Endothelial cell of umbilical vein (primary cell): ENCODE measurements around the gene FAAP100. TPM values are rescaled to one million over a fixed set of nuclear protein-coding genes. Genes with fewer than 3 reads are reported as not detected.

Experiments
- BruUV-seq: library from RNA; stranded (reverse); fragments of 400-500 nt; replicated peaks from 2 replicates; lab custom pipeline; 2021; lab: Mats Ljungman, UMichigan
- CTCF ChIA-PET: fragments of 300-600, 350-600 bp; sonication (Branson Sonifier 250); formaldehyde crosslinking; loops from one replicate; lab custom pipeline; 2021; ENCODE audit warnings: antibody characterized with exemption, inconsistent platforms; lab: Charles Lee
- POLR2A ChIA-PET: fragments of 300-600, 350-600 bp; sonication (Branson Sonifier 250); formaldehyde crosslinking; loops from one replicate; lab custom pipeline; 2021; ENCODE audit warnings: antibody characterized with exemption, inconsistent platforms; lab: Charles Lee
- DNase-seq: peaks from one replicate; pipeline ENCODE4 v3.0.0-alpha.2; 2011; ENCODE audit warnings: low read depth, low spot score
- FAIRE-seq: peaks from 2 replicates; lab custom pipeline; 2011; peaks lifted over from hg19 to GRCh38; lab: Jason Lieb, UNC
- H2AFZ ChIP-seq: 2 replicates; pipeline ENCODE4 v1.6.0; 2012; ENCODE audit warnings: low read depth, low read length, control low read depth, inconsistent platforms
- H3K27ac ChIP-seq: 2 replicates; pipeline ENCODE4 v1.5.1; 2011; ENCODE audit warnings: low read depth, mild to moderate bottlenecking, control low read depth, low read length, moderate library complexity; ENCODE audit not compliant: insufficient read depth
- H3K27me3 ChIP-seq, 2 experiments: 2 replicates each; pipeline versions ENCODE4 v1.6.0 to v1.6.1; 2011; ENCODE audit warnings: low read length in 2 of 2, mixed read lengths in 1 of 2; ENCODE audit not compliant: control insufficient read depth in 2 of 2, insufficient read depth in 2 of 2
- H3K36me3 ChIP-seq, 2 experiments: 2 replicates in 1 of 2; 3 replicates in 1 of 2; pipeline ENCODE4 v1.5.1; 2011; ENCODE audit warnings: low read length in 2 of 2, mild to moderate bottlenecking in 1 of 2, moderate library complexity in 1 of 2; ENCODE audit not compliant: control insufficient read depth in 2 of 2, insufficient read depth in 2 of 2; ENCODE audit errors: extremely low read depth in 1 of 2
- H3K4me1 ChIP-seq: 3 replicates; pipeline ENCODE4 v1.5.1; 2011; ENCODE audit warnings: mild to moderate bottlenecking, low read length; ENCODE audit not compliant: control insufficient read depth, insufficient read depth; ENCODE audit errors: extremely low read depth
- H3K4me2 ChIP-seq: 2 replicates; pipeline ENCODE4 v1.6.1; 2011; ENCODE audit warnings: low read length, control low read depth, mixed read lengths; ENCODE audit not compliant: insufficient read depth
- H3K4me3 ChIP-seq, 3 experiments: fragments of 200-600 bp in 1 of 3; sonication (generic), shearing (Covaris generic) in 1 of 3; replicated peaks in 1 of 3; 2 replicates each; pipeline ENCODE4 v1.5.1; 2011 to 2016; ENCODE audit warnings: control low read depth in 3 of 3, low read length in 3 of 3, mild to moderate bottlenecking in 2 of 3, inconsistent platforms in 1 of 3, low read depth in 1 of 3, moderate library complexity in 1 of 3; ENCODE audit not compliant: insufficient read depth in 1 of 3
- H3K79me2 ChIP-seq: 2 replicates; pipeline ENCODE4 v1.6.0; 2012; ENCODE audit warnings: low read length, inconsistent platforms; ENCODE audit not compliant: control insufficient read depth, insufficient read depth
- H3K9ac ChIP-seq: replicated peaks from 2 replicates; pipeline ENCODE3; 2011; ENCODE audit warnings: low read length, control low read depth; ENCODE audit not compliant: insufficient read depth; ENCODE audit errors: extremely low read depth
- H3K9me1 ChIP-seq: replicated peaks from 3 replicates; pipeline ENCODE4 v1.6.0; 2011; ENCODE audit warnings: mild to moderate bottlenecking, low read length; ENCODE audit not compliant: control insufficient read depth, insufficient read depth; ENCODE audit errors: extremely low read depth
- H3K9me3 ChIP-seq: replicated peaks from 2 replicates; pipeline ENCODE4 v1.5.1; 2012; ENCODE audit warnings: low read length, inconsistent platforms; ENCODE audit not compliant: control insufficient read depth, insufficient read depth
- H4K20me1 ChIP-seq: replicated peaks from 2 replicates; pipeline ENCODE3; 2011; ENCODE audit warnings: mild to moderate bottlenecking, low read length; ENCODE audit not compliant: control insufficient read depth, insufficient read depth; ENCODE audit errors: extremely low read depth
- EZH2 ChIP-seq: IDR thresholded peaks from 2 replicates; pipeline ENCODE4 v1.6.1; 2012; ENCODE audit warnings: borderline replicate concordance, low read depth, mild to moderate bottlenecking, moderate library complexity, low read length, inconsistent platforms; ENCODE audit not compliant: severe bottlenecking
- FOS ChIP-seq: IDR thresholded peaks from 2 replicates; pipeline ENCODE4 v1.6.1; 2011; ENCODE audit warnings: mild to moderate bottlenecking, low read length, moderate library complexity, borderline replicate concordance; ENCODE audit not compliant: insufficient read depth
- GATA2 ChIP-seq: IDR thresholded peaks from 2 replicates; pipeline ENCODE4 v1.7.0; 2011; ENCODE audit warnings: low read depth, mild to moderate bottlenecking, moderate library complexity, mixed read lengths, low read length; ENCODE audit not compliant: insufficient read length, insufficient read depth
- JUN ChIP-seq: IDR thresholded peaks from 2 replicates; pipeline ENCODE4 v1.6.1; 2011; ENCODE audit warnings: borderline replicate concordance, low read depth; ENCODE audit not compliant: insufficient read length, insufficient read depth
- MYC ChIP-seq: IDR thresholded peaks from one replicate; pipeline ENCODE4 v1.6.1; 2011; ENCODE audit warnings: mild to moderate bottlenecking, low read depth, low read length
- POLR2A ChIP-seq: IDR thresholded peaks from 2 replicates; pipeline ENCODE4 v1.6.1; 2012; ENCODE audit warnings: low read depth, mild to moderate bottlenecking, control low read depth, low read length
- POLR2AphosphoS5 ChIP-seq: IDR thresholded peaks from 2 replicates; pipeline ENCODE4 v1.6.1; 2012; ENCODE audit warnings: low read depth, mild to moderate bottlenecking, control low read depth, low read length, moderate library complexity; ENCODE audit not compliant: insufficient read depth
- dilution Hi-C: fragments of 300-500 bp; cut with MboI; formaldehyde crosslinking; loops from one replicate; pipeline ENCODE4 v1.15.0; 2019; ENCODE audit warnings: low sequenced_read_pairs; ENCODE audit not compliant: extremely low pct_ligation_motif_present
- intact Hi-C: fragments of 100-400 bp; cut with micrococcal nuclease; formaldehyde crosslinking; loops from one replicate; pipeline ENCODE4 v1.10.0; 2022
- polyA plus RNA-seq, 4 experiments: library from polyadenylated mRNA; depleted of rRNA in 3 of 4; stranded (reverse) in 3 of 4; unstranded in 1 of 4; fragments of >200 nt; gene quantifications; 2 replicates each; pipeline versions ENCODE4 v1.2.1 to v1.2.3, GENCODE V29; 2011 to 2012; ENCODE audit warnings: missing spikeins in 1 of 4
- total RNA-seq: library from RNA; stranded (reverse); gene quantifications from 2 replicates; pipeline ENCODE4 v1.2.3, GENCODE V29; 2021
- TF ChIP-seq, protein P1 (sequence below), 2 donors: IDR thresholded peaks; 1 replicate in 1 of 2; 2 replicates in 1 of 2; pipeline ENCODE4 v1.5.1; 2011; ENCODE audit warnings: low read length in 2 of 2, mild to moderate bottlenecking in 2 of 2, moderate library complexity in 2 of 2, control low read depth in 1 of 2, inconsistent platforms in 1 of 2, low read depth in 1 of 2; ENCODE audit not compliant: insufficient read depth in 1 of 2; ENCODE audit errors: extremely low read depth in 1 of 2
- TF ChIP-seq, protein P2 (sequence below): IDR thresholded peaks from 2 replicates; pipeline ENCODE4 v1.6.1; 2011; ENCODE audit not compliant: insufficient read depth, insufficient read length

The FAAP100 gene
- total and polyA plus RNA-seq, 2 donors (not counting 3 experiments of a cell fraction or from before 2014, with no cell fraction given), result 35.4 to 54.3 TPM

DNA sequence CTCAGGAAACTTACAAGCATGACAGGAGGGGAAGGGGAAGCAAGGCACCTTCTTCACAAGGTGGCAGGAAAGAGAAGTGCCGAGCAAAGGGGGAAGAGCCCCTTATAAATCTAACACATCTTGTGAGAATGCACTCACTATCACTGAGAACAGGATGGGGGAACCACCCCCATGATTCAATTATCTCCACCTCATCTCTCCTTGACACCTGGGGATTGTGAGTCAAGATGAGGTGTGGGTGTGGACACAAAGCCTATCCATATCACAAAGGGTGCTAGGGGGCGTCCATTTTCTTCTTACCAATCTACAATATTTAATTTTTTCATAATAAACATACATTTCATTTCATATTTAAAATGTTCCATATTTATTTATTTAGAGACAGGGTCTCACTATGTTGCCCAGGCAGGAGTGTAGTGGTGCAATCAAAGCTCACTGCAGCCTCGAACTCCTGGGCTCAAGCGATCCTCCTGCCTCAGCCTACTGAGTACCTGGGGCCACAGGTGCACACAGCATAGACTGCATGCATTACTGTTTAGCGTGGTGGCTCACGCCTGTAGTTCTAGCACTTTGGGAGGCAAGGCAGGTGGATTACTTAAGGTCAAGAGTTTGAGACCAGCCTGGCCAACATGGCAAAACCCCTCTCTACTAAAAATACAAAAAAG is 26.5 kb upstream of the FAAP100 start:
- Histone ChIP-seq H3K36me3 (peaks cover 14 to 26% of the 10 kb centered on the region in 2 experiments), H3K4me1 (peaks cover 38% of the 10 kb centered on the region), H3K9me3 (no peaks in the 10 kb centered on the region), H3K9me1 (no peaks in the 10 kb centered on the region), H2AFZ (no peak overlapping the region), H3K27me3 (no peaks in the 10 kb centered on the region), H3K4me2 (no peak overlapping the region), H4K20me1 (no peaks in the 10 kb centered on the region), H3K27ac (no peak overlapping the region), H3K79me2 (peaks cover 49% of the 10 kb centered on the region), H3K4me3 (no peak overlapping the region), H3K9ac (no peak overlapping the region)
- no peak for DNase-seq
- dilution Hi-C loops, result no loop called here
- intact Hi-C loops, result no loop called here
- no peak for TF ChIP-seq JUN
- TF ChIP-seq POLR2A, result no peak
- no peak for TF ChIP-seq POLR2AphosphoS5
- TF ChIP-seq GATA2, result no peak
- TF ChIP-seq, protein P1, sequence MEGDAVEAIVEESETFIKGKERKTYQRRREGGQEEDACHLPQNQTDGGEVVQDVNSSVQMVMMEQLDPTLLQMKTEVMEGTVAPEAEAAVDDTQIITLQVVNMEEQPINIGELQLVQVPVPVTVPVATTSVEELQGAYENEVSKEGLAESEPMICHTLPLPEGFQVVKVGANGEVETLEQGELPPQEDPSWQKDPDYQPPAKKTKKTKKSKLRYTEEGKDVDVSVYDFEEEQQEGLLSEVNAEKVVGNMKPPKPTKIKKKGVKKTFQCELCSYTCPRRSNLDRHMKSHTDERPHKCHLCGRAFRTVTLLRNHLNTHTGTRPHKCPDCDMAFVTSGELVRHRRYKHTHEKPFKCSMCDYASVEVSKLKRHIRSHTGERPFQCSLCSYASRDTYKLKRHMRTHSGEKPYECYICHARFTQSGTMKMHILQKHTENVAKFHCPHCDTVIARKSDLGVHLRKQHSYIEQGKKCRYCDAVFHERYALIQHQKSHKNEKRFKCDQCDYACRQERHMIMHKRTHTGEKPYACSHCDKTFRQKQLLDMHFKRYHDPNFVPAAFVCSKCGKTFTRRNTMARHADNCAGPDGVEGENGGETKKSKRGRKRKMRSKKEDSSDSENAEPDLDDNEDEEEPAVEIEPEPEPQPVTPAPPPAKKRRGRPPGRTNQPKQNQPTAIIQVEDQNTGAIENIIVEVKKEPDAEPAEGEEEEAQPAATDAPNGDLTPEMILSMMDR (IDR thresholded peaks at IDR 0.05; ENCODE audit: extremely low read depth in 1 of 2, insufficient read depth in 1 of 2, low read depth in 1 of 2, low read length in 2 of 2), result no peak
- TF ChIP-seq FOS, result no peak
- TF ChIP-seq, protein P2, sequence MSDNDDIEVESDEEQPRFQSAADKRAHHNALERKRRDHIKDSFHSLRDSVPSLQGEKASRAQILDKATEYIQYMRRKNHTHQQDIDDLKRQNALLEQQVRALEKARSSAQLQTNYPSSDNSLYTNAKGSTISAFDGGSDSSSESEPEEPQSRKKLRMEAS, result no peak
- TF ChIP-seq MYC, result no peak
- no peak for TF ChIP-seq EZH2
- CTCF ChIA-PET, result interaction anchor here (0.7 to 2.7 kb wide), 6 partner anchors 11 to 125 kb away, joined by 3 to 18 read pairs (median 3); partner anchors contain the start of gene MRPL12
- BruUV-seq, result no TSS peak
- POLR2A ChIA-PET, result interaction anchor here (0.6 to 1.4 kb wide), 3 partner anchors 12 to 183 kb away, joined by 3 to 4 read pairs (median 4); partner anchors contain the start of gene BAHCC1
- FAIRE-seq, result no peak
